ENCODE data around the gene FOXN3. TPM values are rescaled to one million over a fixed set of nuclear protein-coding genes. Genes with fewer than 3 reads are reported as not detected.

The FOXN3 gene
- total RNA-seq, 1 experiment from 2014 or later: 8.8 TPM

DNA sequence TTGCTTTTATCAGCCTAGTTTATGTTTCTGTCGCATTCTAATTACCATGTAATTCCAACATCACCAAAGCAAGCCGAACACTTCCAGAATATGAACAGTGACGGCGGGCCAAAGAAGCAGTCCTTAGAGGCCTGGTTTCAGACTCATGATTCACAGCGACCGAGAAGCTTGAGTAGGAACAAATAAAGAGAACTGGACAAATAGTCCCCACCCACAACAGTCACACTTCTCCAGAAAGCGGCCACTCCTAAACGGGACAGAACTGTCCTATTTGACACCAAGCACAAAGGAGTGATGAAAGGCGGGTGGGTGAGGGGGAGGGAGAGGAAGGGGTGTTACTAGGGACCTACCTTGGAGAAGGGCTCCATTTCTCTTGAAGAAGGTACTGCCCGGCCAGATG, 136.4 kb downstream of the FOXN3 start:
- in situ Hi-C loops (cut with HindIII; ENCODE audit: low pct_unique_long_range_greater_than_20kb, low sequenced_read_pairs): no loop called here
- H3K9me3 ChIP-seq (ENCODE audit: control insufficient read depth, insufficient read depth, low read depth, low read length): no peaks in the 10 kb centered on the region
- TF ChIP-seq TCF7L2 (IDR thresholded peaks at IDR 0.05; ENCODE audit: low read depth, low read length) (no peak), POLR2AphosphoS5 (IDR thresholded peaks at IDR 0.05; ENCODE audit: low read depth, low read length) (no peak)
- TF ChIP-seq, protein P1, sequence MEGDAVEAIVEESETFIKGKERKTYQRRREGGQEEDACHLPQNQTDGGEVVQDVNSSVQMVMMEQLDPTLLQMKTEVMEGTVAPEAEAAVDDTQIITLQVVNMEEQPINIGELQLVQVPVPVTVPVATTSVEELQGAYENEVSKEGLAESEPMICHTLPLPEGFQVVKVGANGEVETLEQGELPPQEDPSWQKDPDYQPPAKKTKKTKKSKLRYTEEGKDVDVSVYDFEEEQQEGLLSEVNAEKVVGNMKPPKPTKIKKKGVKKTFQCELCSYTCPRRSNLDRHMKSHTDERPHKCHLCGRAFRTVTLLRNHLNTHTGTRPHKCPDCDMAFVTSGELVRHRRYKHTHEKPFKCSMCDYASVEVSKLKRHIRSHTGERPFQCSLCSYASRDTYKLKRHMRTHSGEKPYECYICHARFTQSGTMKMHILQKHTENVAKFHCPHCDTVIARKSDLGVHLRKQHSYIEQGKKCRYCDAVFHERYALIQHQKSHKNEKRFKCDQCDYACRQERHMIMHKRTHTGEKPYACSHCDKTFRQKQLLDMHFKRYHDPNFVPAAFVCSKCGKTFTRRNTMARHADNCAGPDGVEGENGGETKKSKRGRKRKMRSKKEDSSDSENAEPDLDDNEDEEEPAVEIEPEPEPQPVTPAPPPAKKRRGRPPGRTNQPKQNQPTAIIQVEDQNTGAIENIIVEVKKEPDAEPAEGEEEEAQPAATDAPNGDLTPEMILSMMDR (IDR thresholded peaks at IDR 0.05): no peak
- ATAC-seq (no peak), DNase-seq (ENCODE audit: low read depth, low spot score) (no peak)
- no peak overlapping the region for H3K4me3 ChIP-seq (ENCODE audit: low read depth in 2 of 2, low read length in 2 of 2)
- intact Hi-C loops (cut with micrococcal nuclease; ENCODE audit: unreplicated experiment): no loop called here
- H3K27ac ChIP-seq (ENCODE audit: low read length): no peak overlapping the region
- no TSS peak for BruUV-seq (replicated peaks)
- CTCF ChIA-PET: no interaction called here
- no peaks in the 10 kb centered on the region for H3K36me3 ChIP-seq (ENCODE audit: control insufficient read depth, insufficient read depth, low read length)
- POLR2A ChIA-PET: no interaction called here
- H3K4me1 ChIP-seq (ENCODE audit: control insufficient read depth, insufficient read depth, low read length): no peaks in the 10 kb centered on the region
- no peaks in the 10 kb centered on the region for H3K27me3 ChIP-seq (ENCODE audit: control insufficient read depth, insufficient read depth, low read length)

DNA sequence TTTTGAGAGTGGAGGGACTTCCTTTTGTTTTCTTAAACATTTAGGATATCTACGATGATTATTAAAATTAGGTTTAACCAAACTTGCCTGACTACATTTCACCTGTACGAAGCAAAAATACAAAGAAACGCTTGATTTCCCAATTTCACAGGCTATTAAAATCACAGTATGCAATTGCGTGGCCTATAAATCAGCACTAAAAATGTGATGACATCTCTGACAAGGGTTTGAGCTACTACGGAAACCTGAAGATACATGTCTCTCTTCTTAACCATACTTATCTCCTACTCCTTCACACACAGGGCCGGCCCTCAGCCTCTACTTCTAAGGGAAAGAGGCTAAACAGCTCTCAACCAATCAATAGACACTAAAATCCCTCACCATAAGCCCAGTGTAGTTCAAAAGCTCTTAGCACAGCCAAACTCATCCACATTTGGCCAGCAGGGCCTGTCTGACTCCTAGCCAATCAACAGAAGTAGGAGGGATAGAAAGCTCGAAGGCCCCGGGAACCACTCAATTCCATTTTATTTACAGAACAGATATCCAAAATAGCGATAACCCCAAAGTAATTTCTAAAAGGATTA, 137.3 kb downstream of the FOXN3 start:
- ChIA-PET CTCF (no interaction called here), POLR2A (no interaction called here)
- no TSS peak for BruUV-seq (replicated peaks)
- intact Hi-C loops (cut with micrococcal nuclease; ENCODE audit: unreplicated experiment): no loop called here
- no peaks in the 10 kb centered on the region for H3K4me1 ChIP-seq (ENCODE audit: control insufficient read depth, insufficient read depth, low read length)
- no peaks in the 10 kb centered on the region for H3K27me3 ChIP-seq (ENCODE audit: control insufficient read depth, insufficient read depth, low read length)
- TF ChIP-seq SIN3A (IDR thresholded peaks at IDR 0.05; ENCODE audit: borderline replicate concordance, insufficient read depth, low read depth, low read length) (no peak), TCF7L2 (IDR thresholded peaks at IDR 0.05; ENCODE audit: low read depth, low read length) (no peak), POLR2AphosphoS5 (IDR thresholded peaks at IDR 0.05; ENCODE audit: low read depth, low read length) (no peak)
- TF ChIP-seq, protein P2, sequence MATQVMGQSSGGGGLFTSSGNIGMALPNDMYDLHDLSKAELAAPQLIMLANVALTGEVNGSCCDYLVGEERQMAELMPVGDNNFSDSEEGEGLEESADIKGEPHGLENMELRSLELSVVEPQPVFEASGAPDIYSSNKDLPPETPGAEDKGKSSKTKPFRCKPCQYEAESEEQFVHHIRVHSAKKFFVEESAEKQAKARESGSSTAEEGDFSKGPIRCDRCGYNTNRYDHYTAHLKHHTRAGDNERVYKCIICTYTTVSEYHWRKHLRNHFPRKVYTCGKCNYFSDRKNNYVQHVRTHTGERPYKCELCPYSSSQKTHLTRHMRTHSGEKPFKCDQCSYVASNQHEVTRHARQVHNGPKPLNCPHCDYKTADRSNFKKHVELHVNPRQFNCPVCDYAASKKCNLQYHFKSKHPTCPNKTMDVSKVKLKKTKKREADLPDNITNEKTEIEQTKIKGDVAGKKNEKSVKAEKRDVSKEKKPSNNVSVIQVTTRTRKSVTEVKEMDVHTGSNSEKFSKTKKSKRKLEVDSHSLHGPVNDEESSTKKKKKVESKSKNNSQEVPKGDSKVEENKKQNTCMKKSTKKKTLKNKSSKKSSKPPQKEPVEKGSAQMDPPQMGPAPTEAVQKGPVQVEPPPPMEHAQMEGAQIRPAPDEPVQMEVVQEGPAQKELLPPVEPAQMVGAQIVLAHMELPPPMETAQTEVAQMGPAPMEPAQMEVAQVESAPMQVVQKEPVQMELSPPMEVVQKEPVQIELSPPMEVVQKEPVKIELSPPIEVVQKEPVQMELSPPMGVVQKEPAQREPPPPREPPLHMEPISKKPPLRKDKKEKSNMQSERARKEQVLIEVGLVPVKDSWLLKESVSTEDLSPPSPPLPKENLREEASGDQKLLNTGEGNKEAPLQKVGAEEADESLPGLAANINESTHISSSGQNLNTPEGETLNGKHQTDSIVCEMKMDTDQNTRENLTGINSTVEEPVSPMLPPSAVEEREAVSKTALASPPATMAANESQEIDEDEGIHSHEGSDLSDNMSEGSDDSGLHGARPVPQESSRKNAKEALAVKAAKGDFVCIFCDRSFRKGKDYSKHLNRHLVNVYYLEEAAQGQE (IDR thresholded peaks at IDR 0.05; ENCODE audit: insufficient read depth in 1 of 2, low read depth in 2 of 2, low read length in 1 of 2): no peak
- TF ChIP-seq, protein P1 (IDR thresholded peaks at IDR 0.05): no peak
- no peaks in the 10 kb centered on the region for H3K9me3 ChIP-seq (ENCODE audit: control insufficient read depth, insufficient read depth, low read depth, low read length)
- no peak overlapping the region for H3K4me3 ChIP-seq (ENCODE audit: low read depth in 2 of 2, low read length in 2 of 2)
- ATAC-seq (no peak), DNase-seq (ENCODE audit: low read depth, low spot score) (no peak)
- no peak overlapping the region for H3K27ac ChIP-seq (ENCODE audit: low read length)
- no peaks in the 10 kb centered on the region for H3K36me3 ChIP-seq (ENCODE audit: control insufficient read depth, insufficient read depth, low read length)
- in situ Hi-C loops (cut with HindIII; ENCODE audit: low pct_unique_long_range_greater_than_20kb, low sequenced_read_pairs): no loop called here
